GM12874 (cell line): ENCODE measurements around the gene ZC3HAV1.

Experiments used
- TF ChIP-seq, protein P1 (sequence below): IDR thresholded peaks from 2 replicates; pipeline ENCODE4 v1.5.1; 2011; ENCODE audit warnings: low read depth, mild to moderate bottlenecking, control low read depth, low read length, moderate library complexity; ENCODE audit not compliant: insufficient read depth

Gene ZC3HAV1

GRCh38 chr7:139049936-139050335 lies 59.6 kb downstream of the ZC3HAV1 start:
- TF ChIP-seq, protein P1, sequence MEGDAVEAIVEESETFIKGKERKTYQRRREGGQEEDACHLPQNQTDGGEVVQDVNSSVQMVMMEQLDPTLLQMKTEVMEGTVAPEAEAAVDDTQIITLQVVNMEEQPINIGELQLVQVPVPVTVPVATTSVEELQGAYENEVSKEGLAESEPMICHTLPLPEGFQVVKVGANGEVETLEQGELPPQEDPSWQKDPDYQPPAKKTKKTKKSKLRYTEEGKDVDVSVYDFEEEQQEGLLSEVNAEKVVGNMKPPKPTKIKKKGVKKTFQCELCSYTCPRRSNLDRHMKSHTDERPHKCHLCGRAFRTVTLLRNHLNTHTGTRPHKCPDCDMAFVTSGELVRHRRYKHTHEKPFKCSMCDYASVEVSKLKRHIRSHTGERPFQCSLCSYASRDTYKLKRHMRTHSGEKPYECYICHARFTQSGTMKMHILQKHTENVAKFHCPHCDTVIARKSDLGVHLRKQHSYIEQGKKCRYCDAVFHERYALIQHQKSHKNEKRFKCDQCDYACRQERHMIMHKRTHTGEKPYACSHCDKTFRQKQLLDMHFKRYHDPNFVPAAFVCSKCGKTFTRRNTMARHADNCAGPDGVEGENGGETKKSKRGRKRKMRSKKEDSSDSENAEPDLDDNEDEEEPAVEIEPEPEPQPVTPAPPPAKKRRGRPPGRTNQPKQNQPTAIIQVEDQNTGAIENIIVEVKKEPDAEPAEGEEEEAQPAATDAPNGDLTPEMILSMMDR, result no peak

DNA sequence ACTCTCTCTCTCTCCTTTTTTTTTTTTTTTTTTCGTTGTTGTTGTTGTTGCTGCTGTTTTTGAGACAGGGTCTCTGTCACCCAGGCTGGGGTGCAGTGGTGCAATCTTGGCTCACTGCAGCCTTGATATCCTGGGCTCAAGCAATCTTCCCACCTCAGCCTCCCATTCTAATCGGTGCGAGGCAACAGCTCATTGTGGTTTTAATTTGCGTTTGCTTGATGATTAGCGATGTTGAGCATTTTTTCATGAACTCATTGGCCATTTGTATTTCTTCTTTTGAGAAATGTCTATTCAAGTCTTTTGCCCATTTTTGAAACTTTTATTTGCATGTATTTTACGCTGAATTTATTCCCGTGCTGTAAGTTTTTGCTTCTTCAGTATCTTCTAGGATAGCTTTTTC lies 60.4 kb downstream of the ZC3HAV1 start:
- TF ChIP-seq, protein P1, result no peak

DNA sequence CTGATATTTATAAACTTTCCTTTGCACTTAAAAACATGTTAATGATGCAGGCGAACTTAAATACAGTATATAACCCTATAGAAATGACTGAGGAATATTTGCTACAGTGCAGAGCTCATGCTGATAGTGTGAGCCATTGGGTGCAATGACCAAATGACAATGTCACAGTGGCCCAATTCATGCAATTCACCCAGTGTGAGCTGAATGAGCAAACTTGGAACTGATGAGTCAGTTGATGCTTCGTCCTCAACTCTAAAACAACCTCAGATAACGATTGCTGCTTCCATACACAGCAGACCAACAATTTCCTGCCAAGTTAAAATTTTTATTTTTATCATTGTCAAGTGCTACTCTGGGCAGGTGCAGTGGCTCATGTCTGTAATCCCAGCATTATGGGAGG lies 61.5 kb downstream of the ZC3HAV1 start:
- TF ChIP-seq, protein P1, result no peak

GRCh38 chr7:139046143-139046542 lies 63.4 kb downstream of the ZC3HAV1 start:
- TF ChIP-seq, protein P1, result no peak

- TF ChIP-seq, protein P1, result no peak
Observed at GRCh38 chr7:139044813-139045794, 64.4 kb downstream of the ZC3HAV1 start.

DNA sequence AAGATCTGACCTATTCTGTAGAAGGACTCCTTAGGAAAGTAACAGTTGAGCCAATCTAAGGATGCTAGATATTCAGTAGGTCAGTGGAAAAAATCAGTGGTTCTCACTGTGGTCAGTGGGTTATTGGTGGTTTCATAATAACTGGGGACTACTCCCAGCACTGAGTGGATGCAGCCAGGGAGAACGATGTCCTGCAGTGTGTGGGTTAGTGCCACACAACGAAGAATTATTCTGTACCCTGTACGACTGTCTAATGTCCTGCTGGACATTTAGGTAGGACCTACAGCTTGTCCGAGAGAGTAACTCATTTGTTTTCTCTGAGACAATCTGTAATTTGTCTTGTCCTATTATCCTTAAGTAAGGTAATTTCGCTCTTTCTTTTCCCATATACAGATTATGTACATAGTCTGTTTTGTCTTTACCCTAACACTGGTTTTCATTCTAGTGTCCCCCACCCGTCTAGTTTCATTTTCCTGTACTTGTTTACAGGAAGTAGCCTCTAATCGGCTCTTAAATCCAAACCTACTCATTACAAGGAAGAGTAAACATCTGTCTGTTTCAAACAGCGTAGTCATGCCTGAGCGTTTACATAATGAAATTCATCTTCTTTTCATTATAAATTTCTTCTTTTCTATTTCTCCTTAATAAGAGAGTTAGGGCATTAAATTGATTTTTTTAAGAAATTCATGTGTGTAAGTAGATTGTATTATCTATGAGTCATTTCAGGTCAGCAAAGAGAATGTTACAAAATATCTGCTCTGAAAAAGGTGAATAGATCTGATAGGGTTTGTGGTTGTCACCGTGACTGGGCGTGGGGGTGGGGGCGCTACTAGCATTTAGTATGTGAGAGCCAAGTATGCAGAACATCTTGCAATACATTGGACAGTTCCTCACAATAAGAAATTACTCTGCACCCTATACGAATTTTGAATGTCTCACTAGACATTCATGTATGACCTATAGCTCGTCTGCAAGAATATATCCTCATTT lies 65.4 kb downstream of the ZC3HAV1 start:
- TF ChIP-seq, protein P1, result no peak

GRCh38 chr7:139041378-139042085 lies 68.0 kb downstream of the ZC3HAV1 start:
- TF ChIP-seq, protein P1, result no peak
